GM12875 (cell line): ENCODE results near the gene HOXD1.

Experiments
- H3K4me3 ChIP-seq: one replicate; pipeline ENCODE4 v1.5.1; 2011; ENCODE audit warnings: low read depth, low read length, control low read depth
- TF ChIP-seq, protein P1 (sequence below): IDR thresholded peaks from 2 replicates; pipeline ENCODE4 v1.5.1; 2011; ENCODE audit warnings: low read depth, mild to moderate bottlenecking, control low read depth, inconsistent platforms, low read length, moderate library complexity, borderline replicate concordance; ENCODE audit not compliant: insufficient read depth

The HOXD1 gene

GRCh38 chr2:176164201-176164600 lies 24.3 kb upstream of the HOXD1 start:
- TF ChIP-seq, protein P1, sequence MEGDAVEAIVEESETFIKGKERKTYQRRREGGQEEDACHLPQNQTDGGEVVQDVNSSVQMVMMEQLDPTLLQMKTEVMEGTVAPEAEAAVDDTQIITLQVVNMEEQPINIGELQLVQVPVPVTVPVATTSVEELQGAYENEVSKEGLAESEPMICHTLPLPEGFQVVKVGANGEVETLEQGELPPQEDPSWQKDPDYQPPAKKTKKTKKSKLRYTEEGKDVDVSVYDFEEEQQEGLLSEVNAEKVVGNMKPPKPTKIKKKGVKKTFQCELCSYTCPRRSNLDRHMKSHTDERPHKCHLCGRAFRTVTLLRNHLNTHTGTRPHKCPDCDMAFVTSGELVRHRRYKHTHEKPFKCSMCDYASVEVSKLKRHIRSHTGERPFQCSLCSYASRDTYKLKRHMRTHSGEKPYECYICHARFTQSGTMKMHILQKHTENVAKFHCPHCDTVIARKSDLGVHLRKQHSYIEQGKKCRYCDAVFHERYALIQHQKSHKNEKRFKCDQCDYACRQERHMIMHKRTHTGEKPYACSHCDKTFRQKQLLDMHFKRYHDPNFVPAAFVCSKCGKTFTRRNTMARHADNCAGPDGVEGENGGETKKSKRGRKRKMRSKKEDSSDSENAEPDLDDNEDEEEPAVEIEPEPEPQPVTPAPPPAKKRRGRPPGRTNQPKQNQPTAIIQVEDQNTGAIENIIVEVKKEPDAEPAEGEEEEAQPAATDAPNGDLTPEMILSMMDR: no peak
- H3K4me3 ChIP-seq: no peak overlapping the region

DNA sequence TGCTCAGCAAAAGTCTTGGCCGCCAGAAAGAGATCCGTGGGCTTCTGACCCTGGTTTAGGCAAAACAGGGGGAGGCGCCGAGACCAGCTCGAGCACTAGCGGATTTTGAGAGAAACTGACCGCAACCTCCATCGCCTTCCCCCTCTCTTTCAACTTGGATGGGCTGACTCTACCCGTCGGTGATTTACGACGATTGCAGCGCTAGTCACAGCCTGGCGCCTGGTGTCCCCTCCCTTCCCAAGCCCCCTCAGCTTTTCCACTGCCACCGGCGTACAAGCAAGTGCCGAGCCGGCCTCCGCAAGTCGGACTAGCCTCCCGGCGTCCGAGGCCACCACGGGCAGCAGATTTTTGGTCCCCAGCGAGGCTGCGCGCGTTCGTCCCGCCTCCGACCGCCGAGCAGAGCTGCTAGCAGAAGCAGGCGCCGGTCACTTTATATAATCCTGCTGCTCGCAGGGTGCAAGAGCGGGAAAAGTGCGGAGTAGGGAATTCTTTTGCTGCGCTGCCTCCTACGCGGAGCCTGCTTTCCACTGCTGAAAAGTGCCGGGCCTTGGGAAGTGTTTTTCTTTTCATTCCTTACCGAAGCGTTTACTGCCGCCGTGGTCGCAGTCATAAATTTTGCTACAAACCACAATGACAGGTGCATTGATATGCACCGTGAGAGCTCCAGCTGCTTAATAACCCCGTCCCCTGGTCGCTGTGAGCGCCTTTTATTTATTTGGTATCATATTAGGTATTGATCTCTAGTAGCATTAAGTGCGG lies 23.7 kb upstream of the HOXD1 start:
- TF ChIP-seq, protein P1: no peak
- no peak overlapping the region for H3K4me3 ChIP-seq

DNA sequence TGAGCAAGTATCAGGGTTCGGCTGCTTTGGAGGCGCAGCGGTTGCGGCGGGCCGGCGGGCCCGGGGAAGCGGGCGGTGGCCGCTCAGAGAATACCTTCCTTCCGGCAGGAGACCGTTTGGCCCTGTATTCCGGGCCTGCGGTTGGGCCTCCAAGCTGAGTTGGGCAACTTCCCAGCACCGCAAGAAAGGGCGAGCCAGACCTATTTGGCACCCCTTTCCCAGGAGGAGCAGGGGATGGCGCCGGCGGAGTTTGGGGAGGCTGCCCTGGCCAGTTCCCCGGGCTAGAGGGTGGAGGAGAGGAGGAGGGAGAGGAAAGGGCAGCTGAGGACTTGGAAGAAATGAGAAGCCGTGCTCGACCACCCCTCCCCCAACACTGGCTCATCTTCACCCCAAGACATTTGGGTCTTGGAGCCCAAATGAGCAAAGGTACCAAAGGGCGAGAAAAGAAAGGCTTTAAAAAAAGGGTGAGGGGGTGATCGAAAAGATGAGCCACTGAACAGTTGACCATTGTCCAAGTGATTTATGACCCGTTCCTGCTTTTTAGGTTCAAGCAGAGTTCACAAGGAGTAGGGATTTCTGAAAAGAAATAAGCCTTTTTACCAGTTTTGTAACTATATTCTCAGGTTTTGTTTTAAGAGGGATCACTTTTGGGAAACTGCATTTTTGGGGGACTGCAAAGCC lies 23.0 kb upstream of the HOXD1 start:
- TF ChIP-seq, protein P1: no peak
- H3K4me3 ChIP-seq: no peak overlapping the region

GRCh38 chr2:176166272-176166671 lies 22.2 kb upstream of the HOXD1 start:
- TF ChIP-seq, protein P1: no peak
- H3K4me3 ChIP-seq: no peak overlapping the region

- TF ChIP-seq, protein P1: no peak
- no peak overlapping the region for H3K4me3 ChIP-seq
Observed at GRCh38 chr2:176167398-176167797, 21.1 kb upstream of the HOXD1 start.

DNA sequence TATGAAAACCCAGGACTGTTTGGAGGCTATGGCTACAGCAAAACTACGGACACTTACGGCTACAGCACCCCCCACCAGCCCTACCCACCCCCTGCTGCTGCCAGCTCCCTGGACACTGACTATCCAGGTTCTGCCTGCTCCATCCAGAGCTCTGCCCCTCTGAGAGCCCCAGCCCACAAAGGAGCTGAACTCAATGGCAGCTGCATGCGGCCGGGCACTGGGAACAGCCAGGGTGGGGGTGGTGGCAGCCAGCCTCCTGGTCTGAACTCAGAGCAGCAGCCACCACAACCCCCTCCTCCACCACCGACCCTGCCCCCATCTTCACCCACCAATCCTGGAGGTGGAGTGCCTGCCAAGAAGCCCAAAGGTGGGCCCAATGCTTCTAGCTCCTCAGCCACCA lies 19.3 kb upstream of the HOXD1 start:
- TF ChIP-seq, protein P1: no peak
- H3K4me3 ChIP-seq: no peak overlapping the region

DNA sequence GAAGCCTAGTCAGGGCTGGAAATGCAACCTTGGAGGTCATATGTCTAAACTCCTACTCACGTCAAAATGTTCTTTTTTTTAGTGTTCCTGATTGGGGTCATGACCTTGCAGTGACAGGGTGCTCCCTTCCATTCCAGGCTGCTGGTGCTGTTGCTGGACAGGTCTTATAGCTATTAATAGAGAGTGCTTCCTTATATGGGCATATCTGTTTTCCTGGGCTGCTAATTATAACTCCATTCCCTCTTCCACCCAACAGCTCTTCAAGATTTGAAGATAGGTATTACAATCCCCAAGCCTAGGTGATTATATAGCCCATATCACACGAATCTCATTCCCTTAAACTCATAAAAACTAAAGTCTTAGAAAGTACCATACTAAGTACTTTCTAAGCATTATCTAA lies 18.8 kb upstream of the HOXD1 start:
- TF ChIP-seq, protein P1: no peak
- H3K4me3 ChIP-seq: no peak overlapping the region
